NCI-H2029 treated with DMSO at 0.1 percent for 48 hours (cell line): ENCODE data around the gene OOSP4B.
"Not testable (repeated sequence)": the region's sequence is repeated elsewhere in the genome, so short reads cannot be mapped to it uniquely, and the experiment has no call there.

ENCODE experiments used
- DNase-seq: peaks from one replicate; lab custom pipeline; 2025; lab: John Stamatoyannopoulos, UW

Gene OOSP4B

DNA sequence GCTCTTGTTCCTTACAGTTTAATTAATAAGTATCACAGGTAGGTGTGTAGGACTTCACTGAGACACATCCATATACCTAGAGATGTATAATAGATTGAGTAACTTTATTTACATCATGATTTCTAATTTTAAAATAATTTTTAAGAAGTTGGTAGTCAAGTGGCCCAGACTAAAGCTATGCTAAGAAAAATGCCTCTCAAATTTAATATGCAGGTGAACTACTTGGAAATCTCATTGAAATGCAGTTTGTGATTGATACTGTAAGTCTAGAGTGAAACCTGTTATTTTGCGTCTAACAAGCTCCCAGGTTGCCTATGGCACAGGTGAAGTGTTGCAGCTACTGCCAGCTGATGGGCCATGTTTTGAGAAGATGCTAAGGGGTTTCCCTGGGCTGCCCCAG lies at the start of gene OOSP4B:
OOSP4B (plus strand) TSS at position 301 of the 400 bp plus-strand sequence.
- no peak for DNase-seq

- no peak for DNase-seq
Observed at GRCh38 chr11:59967677-59968394, 49.1 kb upstream of the OOSP4B start.

- no peak for DNase-seq
Observed at GRCh38 chr11:59968395-59968783, 48.6 kb upstream of the OOSP4B start.

DNA sequence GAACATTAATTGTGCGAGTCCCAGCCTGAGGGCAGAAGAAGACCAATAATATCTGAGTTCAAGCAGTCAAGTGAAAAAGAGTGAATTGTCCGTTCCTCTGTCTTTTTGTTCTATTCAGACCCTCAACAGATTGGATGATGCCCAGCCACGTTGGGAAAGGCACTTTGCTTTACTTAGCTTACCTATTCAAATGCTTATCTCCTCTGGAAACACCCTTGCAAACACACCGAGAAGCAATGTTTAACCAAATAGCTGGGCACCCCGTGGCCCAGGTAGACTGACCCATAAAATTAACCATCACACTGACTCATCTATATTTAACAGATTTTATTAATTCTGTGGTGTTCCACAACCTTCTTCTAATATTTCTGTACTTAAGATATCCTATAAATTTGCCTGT lies 43.9 kb upstream of the OOSP4B start:
- DNase-seq, result no peak

- no peak for DNase-seq
Observed at GRCh38 chr11:59981106-59981770, 35.7 kb upstream of the OOSP4B start.

DNA sequence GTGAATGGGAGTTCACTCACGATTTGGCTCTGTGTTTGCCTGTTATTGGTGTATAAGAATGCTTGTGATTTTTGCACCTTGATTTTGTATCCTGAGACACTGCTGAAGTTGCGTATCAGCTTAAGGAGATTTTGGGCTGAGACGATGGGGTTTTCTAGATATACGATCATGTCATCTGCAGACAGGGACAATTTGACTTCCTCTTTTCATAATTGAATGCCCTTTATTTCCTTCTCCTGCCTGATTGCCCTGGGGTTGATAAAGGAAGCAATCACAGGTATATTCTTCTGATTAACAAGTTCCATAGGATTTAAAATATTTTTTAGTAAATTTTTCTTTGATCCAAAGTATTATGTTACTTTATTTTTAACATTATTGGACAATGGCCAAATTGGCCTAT lies 34.9 kb upstream of the OOSP4B start:
- not testable (repeated sequence) for DNase-seq

GRCh38 chr11:59983212-59983611 lies 33.8 kb upstream of the OOSP4B start:
- no peak for DNase-seq

DNA sequence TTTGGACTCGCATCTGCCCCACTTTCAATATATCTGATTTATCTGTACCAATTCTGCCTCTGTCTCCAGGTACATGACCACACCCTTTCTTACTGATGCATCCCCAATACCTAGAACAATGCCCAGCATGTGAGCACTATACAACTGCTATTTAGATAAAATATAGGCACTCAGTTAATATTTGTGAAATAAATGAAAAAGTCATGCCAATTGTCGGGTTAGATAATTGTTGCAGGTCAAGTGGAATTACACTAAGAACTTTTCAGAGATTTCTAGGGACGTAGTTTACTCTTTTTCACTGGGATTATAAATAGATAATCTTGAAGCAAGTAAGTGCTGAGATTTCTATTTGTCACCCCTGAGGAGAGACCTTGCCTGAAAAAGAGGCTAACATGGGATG lies 32.6 kb upstream of the OOSP4B start:
- no peak for DNase-seq

GRCh38 chr11:59990421-59990820 lies 26.6 kb upstream of the OOSP4B start:
- no peak for DNase-seq

GRCh38 chr11:59992425-59992824 lies 24.6 kb upstream of the OOSP4B start:
- no peak for DNase-seq

- DNase-seq, result no peak
Observed at GRCh38 chr11:59997800-59998199, 19.2 kb upstream of the OOSP4B start.

GRCh38 chr11:59999691-60000090 lies 17.3 kb upstream of the OOSP4B start:
- DNase-seq, result no peak

DNA sequence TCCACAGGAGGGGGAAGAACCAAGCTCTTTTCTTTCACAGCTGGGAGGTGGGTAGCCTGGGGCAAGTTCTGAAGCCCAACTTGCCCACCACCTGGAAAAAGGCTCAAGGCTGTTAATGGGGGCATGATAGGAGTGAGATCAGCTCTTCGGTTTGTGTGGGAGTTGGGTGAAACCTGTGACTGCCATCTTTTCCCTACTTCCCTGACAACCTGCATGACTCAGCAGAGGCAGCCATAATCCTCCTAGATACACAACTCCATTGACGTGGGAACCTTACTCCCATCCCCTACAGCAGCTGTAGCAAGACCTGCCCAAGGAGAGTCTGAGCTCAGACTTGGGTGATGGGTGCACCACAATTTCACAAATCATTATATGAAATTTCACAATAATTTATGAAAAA lies 13.3 kb upstream of the OOSP4B start:
- DNase-seq, result no peak

DNA sequence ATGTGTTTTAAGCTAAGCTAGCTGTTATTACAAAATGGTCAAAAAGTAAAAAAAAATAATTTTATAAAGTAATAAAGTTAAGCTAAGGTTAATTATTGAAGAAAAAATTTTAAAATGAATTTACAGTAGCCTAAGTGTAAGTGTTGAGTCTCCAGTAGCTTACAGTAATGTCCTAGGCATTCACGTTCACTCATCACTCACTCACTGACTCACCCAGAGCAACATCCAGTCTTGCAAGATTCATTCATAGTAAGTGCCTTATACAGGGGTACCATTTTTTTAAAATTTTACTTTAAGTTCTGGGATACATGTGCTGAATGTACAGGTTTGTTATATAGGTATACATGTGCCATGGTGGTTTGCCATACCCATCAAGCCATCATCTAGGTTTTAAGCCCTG lies 11.6 kb upstream of the OOSP4B start:
- DNase-seq, result no peak

DNA sequence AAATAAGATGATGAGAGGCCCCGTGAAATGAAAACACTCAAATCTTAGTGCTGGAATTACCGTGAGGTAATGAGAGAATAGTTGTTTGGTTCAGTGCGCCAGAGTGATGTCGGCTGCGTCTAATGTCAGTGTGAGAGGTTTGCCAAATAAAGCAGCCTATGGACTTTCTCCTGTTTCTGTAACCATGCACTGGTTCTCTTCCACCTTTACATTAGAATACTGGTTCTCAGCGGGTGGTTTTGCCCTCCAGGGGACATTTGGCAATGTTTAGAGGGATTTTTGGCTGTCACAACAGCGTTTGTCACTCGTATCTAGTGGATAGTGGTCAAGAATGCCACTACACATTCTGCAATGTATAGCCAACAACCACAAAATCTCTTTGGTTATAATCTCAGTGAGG lies 1.1 kb downstream of the OOSP4B start:
- no peak for DNase-seq

DNA sequence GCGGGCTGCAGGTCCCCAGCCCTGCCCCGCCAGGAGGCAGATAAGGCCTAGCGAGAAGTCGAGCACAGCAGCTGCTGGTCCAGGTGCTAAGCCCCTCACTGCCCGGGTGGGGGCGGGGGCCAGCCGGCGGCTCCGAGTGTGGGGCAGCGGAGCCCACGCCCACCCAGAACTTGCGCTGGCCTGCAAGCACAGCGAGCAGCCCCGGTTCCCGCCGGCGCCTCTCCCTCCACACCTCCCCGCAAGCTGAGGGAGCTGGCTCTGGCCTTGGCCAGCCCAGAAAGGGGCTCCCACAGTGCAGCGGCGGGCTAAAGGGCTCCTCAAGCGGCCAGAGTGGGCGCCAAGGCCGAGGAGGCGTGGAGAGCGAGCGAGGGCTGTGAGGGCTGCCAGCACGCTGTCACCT lies 3.4 kb downstream of the OOSP4B start:
- DNase-seq, result not testable (repeated sequence)

DNA sequence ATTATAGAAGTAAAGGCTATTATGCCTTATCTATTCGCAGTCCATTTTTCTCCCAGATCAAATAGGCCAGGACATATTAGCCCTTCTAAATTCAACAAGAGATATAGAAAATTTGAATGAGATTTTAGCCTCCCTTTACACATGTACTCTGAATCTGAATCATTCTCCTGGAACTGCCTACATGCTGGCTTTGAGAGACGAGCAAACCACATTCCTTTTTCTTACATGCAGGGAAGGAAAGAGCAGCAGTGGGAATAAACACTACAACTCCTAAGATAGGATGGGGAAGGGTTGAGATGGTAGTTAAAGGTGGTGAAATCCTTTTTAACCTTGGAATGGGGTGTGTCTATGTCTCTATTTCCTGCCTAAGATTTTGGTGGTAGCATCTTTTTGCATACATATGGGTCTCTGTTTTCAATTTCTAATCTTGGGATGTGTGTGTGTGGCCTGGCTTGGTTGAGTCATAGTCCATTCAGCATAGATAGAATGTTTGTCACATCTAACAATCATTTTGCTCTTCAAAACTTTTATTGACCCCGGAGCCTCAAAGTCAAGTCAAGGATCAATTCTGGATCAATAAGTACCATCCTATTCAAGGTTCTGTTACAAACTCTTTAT lies 12.1 kb downstream of the OOSP4B start:
- DNase-seq, result no peak

DNA sequence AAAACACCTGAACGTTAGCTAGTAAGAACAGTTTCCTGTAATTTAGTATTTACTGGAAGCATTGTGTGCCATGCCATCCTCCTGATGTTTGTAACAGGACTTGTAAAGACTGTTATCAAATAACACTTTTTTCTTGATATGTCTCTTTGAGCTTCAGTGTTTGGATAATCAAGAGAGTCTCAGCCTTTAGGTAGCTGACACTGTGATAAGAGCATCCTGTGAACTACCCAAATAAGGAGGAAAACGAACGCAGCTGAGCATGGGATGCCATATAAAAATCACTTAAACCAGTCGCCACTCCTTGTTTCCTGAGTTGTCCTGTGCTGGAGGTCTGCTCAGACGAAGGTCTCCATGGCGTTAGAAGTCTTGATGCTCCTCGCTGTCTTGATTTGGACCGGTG lies 23.1 kb downstream of the OOSP4B start, which contains the start of gene OOSP2:
OOSP2 (plus strand) TSS at position 301 of the 400 bp plus-strand sequence; CDS start at position 352, 51 bp downstream.
- DNase-seq, result no peak

- not testable (repeated sequence) for DNase-seq
Observed at GRCh38 chr11:60050422-60050821, 33.4 kb downstream of the OOSP4B start.

DNA sequence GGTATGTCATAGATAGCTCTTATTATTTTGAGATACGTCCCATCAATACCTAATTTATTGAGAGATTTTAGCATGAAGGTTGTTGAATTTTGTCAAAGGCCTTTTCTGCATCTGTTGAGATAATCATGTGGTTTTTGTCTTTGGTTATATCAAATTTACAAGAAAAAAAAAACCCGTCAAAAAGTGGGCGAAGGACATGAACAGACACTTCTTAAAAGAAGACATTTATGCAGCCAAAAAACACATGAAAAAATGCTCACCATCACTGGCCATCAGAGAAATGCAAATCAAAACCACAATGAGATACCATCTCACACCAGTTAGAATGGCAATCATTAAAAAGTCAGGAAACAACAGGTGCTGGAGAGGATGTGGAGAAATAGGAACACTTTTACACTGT lies 33.9 kb downstream of the OOSP4B start:
- not testable (repeated sequence) for DNase-seq

DNA sequence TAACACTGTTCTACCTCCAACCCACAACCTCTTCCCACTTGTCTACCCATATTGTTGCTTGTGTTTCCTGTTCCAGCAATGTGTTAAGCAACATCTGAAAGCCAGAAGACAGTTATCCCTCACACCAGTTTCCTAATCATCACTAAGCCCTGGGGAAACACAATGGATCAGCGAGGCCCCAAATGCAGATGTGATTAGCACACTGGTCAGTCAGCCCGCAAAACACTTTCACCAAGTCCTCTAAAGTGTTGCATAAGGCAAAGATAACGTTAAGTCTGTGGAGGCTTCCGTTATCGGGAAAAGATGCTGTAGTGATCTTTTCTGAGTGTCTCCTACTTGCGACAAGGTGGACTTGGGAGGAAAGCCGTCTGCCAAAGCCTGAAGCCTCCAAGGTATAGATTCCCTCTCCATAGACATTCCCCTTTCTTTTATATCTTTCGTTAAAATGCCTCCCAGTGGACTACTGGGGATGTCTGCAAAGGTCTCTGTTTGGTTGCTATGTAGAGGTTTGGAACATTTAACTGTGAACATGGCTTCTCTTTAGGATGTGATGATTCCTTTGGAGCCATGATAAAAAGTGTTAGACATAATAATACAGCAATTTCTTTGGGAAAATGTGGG lies 39.5 kb downstream of the OOSP4B start, which contains the start of gene MS4A3:
MS4A3 (plus strand) TSS at position 317 of the 621 bp plus-strand sequence. CDS start 4,496 bp downstream, outside the sequence.
- DNase-seq, result no peak

GRCh38 chr11:60059052-60059451 lies 42.1 kb downstream of the OOSP4B start:
- no peak for DNase-seq
